HUES6 (cell line): Measurements from ENCODE around the gene PEX7.
"Not testable (repeated sequence)": the region's sequence is repeated elsewhere in the genome, so short reads cannot be mapped to it uniquely, and the experiment has no call there.

Source experiments
- H3K27ac ChIP-seq: 2 replicates; pipeline ENCODE4 v1.7.0; 2013; ENCODE audit warnings: low read depth, mild to moderate bottlenecking, low read length, inconsistent platforms
- H3K27me3 ChIP-seq: 2 replicates; pipeline ENCODE4 v1.6.1; 2013; ENCODE audit warnings: low read length; ENCODE audit not compliant: control insufficient read depth, insufficient read depth
- H3K36me3 ChIP-seq: 2 replicates; pipeline ENCODE4 v1.6.1; 2013; ENCODE audit warnings: low read length; ENCODE audit not compliant: control insufficient read depth, insufficient read depth
- H3K4me1 ChIP-seq: 2 replicates; pipeline ENCODE4 v1.6.1; 2013; ENCODE audit warnings: low read length; ENCODE audit not compliant: control insufficient read depth, insufficient read depth
- H3K4me3 ChIP-seq: 2 replicates; pipeline ENCODE4 v1.5.1; 2013; ENCODE audit warnings: low read depth, low read length
- H3K9ac ChIP-seq: one replicate; pipeline ENCODE4 v1.6.1; 2013; ENCODE audit warnings: mild to moderate bottlenecking, low read length
- H3K9me3 ChIP-seq: 2 replicates; pipeline ENCODE4 v1.6.1; 2013; ENCODE audit warnings: low read depth, low read length; ENCODE audit not compliant: control insufficient read depth, insufficient read depth

Gene PEX7

DNA sequence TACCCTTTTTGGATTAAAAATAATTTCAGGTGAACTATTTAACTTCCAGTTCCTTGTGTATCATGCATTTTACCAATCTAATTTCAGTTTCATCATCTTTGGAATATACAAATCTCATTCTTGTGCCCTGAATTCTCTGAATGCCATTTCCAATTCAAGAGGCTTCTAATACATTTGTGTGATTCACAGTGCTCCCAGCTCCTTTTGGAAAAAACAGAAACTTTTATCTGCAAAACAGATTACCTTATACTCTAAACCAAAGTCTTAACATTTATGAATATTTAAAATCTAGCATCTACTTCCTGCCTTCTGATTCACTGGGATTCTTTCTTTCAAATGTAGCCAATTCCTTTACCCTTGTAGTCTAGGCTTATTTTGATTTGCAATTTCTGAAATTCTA lies 11.1 kb upstream of the PEX7 start:
- no peak overlapping the region for H3K4me3 ChIP-seq
- no peaks in the 10 kb centered on the region for H3K36me3 ChIP-seq
- H3K4me1 ChIP-seq: no peaks in the 10 kb centered on the region
- no peaks in the 10 kb centered on the region for H3K9me3 ChIP-seq
- H3K9ac ChIP-seq: no peak overlapping the region
- H3K27ac ChIP-seq: no peak overlapping the region
- H3K27me3 ChIP-seq: no peaks in the 10 kb centered on the region

DNA sequence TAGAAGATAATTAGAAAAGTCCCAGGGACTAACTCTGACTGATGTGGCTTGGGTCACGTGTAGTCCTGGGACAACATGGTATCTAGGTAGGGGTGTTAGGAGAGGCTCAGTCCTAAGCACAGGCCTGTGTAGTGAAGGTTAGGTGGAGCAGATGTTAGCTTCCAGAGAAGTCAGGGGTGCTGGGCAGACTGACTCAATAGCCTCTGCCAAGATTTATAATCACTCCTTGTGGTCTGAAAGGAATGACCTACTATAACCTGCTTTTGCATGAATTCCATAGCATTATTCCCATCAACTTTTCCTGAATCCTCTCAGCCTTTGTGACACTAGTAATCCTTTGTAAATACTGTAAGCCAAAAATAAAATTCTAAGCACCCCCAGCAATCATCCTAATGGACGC lies 10.2 kb upstream of the PEX7 start:
- H3K4me1 ChIP-seq: no peaks in the 10 kb centered on the region
- no peak overlapping the region for H3K9ac ChIP-seq
- H3K27ac ChIP-seq: no peak overlapping the region
- H3K4me3 ChIP-seq: no peak overlapping the region
- no peaks in the 10 kb centered on the region for H3K27me3 ChIP-seq
- no peaks in the 10 kb centered on the region for H3K36me3 ChIP-seq
- no peaks in the 10 kb centered on the region for H3K9me3 ChIP-seq

DNA sequence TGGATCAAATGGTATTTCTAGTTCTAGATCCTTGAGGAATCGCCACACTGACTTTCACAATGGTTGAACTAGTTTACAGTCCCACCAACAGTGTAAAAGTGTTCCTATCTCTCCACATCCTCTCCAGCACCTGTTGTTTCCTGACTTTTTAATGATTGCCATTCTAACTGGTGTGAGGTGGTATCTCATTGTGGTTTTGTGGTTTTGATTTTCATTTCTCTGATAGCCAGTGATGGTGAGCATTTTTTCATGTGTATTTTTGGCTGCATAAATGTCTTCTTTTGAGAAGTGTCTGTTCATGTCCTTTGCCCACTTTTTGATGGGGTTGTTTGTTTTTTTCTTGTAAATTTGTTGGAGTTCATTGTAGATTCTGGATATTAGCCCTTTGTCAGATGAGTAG lies 6.8 kb upstream of the PEX7 start:
- H3K9ac ChIP-seq, H3K4me1 ChIP-seq, H3K27me3 ChIP-seq, H3K36me3 ChIP-seq, H3K9me3 ChIP-seq, H3K27ac ChIP-seq, H3K4me3 ChIP-seq: not testable (repeated sequence)

DNA sequence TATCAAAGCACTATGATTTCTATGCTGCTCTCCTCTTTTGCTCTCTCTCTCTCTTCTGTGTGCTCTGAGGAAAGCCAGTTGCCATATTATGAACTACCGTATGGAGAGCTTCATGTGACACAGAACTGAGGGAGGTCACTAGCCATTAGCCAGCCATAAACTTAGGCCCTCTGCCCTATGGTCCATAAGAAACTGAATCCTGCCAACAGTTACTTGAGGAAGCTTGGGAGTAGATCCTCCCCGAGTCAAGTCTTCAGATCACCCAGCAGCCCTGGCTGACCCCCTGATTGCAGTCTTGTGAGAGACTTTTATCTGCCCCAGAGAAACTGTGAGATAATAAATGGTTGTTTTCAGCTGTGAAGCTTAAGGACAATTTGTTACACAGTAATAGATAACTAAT lies 5.7 kb upstream of the PEX7 start:
- H3K27ac ChIP-seq: no peak overlapping the region
- H3K9me3 ChIP-seq: no peaks in the 10 kb centered on the region
- no peaks in the 10 kb centered on the region for H3K4me1 ChIP-seq
- no peak overlapping the region for H3K9ac ChIP-seq
- no peaks in the 10 kb centered on the region for H3K36me3 ChIP-seq
- no peaks in the 10 kb centered on the region; the same call in 1 of the 2 replicates for H3K27me3 ChIP-seq
- H3K4me3 ChIP-seq: no peak overlapping the region

DNA sequence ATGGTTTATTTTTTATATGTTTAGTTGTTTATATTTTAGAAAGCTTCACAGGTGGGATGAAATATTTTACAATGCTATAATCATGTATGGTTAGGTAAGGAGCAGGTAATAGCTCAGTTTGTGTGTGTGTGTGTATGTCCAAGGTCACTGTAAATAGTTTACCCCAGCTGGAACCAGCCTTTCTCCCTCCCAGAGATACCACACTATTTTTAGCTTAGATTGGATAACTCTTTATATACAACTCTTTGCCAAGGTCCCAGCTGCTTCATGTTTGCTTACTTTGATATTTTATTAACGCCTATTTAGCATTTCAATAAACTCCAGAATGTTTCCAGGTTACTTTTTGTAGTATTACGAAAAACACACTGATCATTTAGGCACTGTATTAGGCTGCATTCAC lies 1.8 kb upstream of the PEX7 start:
- H3K36me3 ChIP-seq: no peaks in the 10 kb centered on the region
- H3K27ac ChIP-seq: no peak overlapping the region
- H3K9ac ChIP-seq: no peak overlapping the region

DNA sequence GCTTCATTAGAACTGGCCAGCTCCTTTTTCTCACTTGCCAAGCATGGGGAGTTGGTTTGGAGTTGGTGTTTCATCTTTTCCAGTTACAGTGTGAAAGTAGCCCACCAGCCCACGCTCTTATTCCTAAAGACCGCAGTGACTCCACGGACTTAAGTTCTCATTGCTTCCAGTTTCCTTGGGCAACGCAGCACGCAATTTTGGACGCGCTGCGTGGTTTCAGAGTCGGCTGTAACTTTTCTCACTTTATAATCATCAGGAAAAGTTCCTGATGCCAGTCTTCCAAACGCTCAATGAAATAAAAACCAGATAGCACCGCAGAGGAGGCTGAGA lies 381 bp upstream of the PEX7 start:
- Histone ChIP-seq H3K27me3 (no peaks in the 10 kb centered on the region; the same call in 1 of the 2 replicates), H3K36me3 (peaks cover 10% of the 10 kb centered on the region), H3K9ac (peak overlapping the region; percentile 74), H3K9me3 (no peaks in the 10 kb centered on the region), H3K27ac (peak overlapping the region; percentile 66; the same call in 1 of the 2 replicates), H3K4me1 (peaks cover 3% of the 10 kb centered on the region; the same call in 1 of the 2 replicates), H3K4me3 (peak overlapping the region; percentile 67)

More for the DNA sequence above, 1.8 kb upstream of the PEX7 start:
- H3K4me1 ChIP-seq: peaks cover 3% of the 10 kb centered on the region; the same call in 1 of the 2 replicates
- no peak overlapping the region for H3K4me3 ChIP-seq
- H3K27me3 ChIP-seq: no peaks in the 10 kb centered on the region; the same call in 1 of the 2 replicates
- H3K9me3 ChIP-seq: no peaks in the 10 kb centered on the region

DNA sequence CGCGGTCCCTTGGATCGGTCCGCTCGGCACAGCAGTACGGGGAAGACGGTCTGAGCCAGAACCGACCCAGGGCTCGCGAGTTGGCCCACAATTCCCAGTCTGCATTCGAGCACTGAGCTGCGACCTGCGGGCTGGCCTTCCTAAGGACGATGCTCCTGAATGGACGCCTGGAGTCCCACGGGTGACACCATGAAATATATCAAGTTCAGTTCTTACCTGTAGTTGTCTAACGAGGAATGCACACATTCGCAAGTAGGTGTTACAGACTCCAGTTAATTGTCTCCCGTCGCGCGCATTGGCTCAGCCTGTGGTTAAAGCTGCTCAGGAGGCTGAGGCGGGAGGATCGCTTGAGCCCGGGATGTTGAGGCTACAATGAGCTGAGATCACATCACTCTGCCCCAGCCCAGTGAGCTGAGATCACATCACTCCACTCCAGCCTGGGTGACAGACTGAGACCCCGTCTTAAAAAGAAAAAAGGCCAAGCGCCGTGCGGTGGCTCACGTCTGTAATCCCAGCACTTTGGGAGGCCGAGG lies 802 bp downstream of the PEX7 start:
- H3K9ac ChIP-seq: peak overlapping the region; percentile 74
- H3K27me3 ChIP-seq: no peaks in the 10 kb centered on the region
- no peaks in the 10 kb centered on the region for H3K9me3 ChIP-seq
- peaks cover 18% of the 10 kb centered on the region for H3K36me3 ChIP-seq
- H3K27ac ChIP-seq: 0 out of 2 replicates have a peak overlapping the region, but pooled peaks have one; percentile 20
- peak overlapping the region; percentile 67 for H3K4me3 ChIP-seq
- peaks cover 3% of the 10 kb centered on the region; the same call in 1 of the 2 replicates for H3K4me1 ChIP-seq

DNA sequence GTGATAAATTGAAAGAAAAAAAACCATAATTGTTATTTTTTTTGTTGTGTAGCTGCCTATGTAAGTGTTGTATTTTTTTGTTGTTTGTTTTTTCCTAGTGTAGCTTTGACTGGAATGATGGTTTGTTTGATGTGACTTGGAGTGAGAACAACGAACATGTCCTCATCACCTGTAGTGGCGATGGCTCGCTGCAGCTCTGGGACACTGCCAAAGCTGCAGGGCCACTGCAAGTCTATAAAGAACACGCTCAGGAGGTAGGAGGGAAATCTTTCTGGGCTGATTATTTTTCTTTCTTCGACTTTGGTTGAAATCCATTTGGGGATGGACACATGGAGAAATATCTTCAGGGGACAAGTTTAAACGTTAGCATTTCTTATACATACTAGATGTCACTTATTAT lies 3.8 kb downstream of the PEX7 start:
- H3K36me3 ChIP-seq: peaks cover 48% of the 10 kb centered on the region
- no peak overlapping the region for H3K27ac ChIP-seq
- H3K4me3 ChIP-seq: no peak overlapping the region
- H3K9ac ChIP-seq: no peak overlapping the region
- H3K4me1 ChIP-seq: peaks cover 3% of the 10 kb centered on the region; the same call in 1 of the 2 replicates
- H3K9me3 ChIP-seq: peaks cover 7% of the 10 kb centered on the region; the same call in 1 of the 2 replicates
- H3K27me3 ChIP-seq: no peaks in the 10 kb centered on the region

DNA sequence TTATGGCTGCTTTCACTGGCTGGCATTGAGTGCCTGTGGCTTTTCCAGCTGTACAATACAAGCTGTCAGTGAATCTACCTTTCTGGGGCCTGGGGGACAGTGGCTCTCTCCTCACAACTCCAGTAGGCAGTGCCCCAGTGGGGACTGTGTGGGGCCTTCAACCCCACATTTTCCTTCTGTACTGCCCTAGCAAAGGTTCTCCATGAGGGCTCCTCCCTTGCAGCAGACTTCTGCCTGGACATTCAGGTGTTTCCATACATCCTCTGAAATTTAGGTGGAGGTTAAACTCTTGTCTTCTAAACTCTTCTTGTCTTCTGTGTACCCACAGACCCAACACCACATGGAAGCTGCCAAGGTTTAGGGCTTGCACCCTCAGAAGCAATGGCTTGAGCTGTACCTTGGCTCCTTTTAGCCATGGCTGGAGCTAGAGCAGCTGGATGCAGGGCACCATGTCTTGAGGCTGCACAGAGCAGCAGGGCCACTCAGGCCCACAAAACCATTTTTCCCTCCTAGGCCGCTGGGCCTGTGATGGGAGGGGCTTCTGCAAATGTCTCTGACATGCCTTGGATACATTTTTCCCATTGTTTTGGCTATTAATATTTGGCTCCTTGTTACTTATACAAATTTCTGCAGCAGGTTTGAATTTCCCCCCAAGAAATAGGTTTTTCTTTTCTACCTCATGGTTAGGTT lies 9.6 kb downstream of the PEX7 start:
- H3K4me1 ChIP-seq: no peaks in the 10 kb centered on the region
- H3K36me3 ChIP-seq: peaks cover 64% of the 10 kb centered on the region
- no peak overlapping the region for H3K9ac ChIP-seq
- H3K9me3 ChIP-seq: peaks cover 23% of the 10 kb centered on the region
- no peak overlapping the region for H3K4me3 ChIP-seq
- no peak overlapping the region for H3K27ac ChIP-seq
- H3K27me3 ChIP-seq: no peaks in the 10 kb centered on the region

DNA sequence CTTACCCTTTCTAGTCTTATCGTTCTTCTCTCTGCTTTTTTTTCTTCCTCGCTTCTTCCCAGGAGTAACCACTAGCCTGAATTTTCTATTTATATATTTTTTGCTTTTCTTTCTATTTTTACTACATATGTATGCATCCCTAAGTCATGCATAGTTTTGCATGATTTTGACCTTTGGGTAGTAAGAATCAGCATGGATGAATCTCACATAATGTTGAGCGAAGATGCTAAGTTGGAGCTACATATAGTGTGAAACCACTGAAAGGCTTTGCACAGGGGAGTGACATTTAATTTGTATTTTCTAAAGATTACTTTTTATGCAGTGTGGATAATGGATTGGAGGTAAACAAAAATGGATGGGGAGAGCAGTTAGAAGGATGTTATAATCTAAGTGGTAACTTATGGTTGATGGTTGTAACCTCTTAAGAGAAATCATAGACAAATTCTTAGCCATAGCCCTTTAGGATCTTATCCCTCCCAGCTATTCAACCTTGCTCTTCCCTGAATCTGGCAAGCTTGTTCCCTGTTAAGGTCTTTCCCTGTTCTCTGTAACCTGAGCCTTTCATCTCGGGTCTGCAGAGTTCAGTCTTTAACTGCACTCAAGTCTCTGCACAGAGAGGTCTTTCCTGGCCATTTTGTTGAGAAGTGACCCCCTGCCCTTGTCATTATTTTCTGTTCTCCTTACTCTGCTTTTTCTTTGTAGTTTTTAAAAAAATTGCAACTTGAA lies 18.0 kb downstream of the PEX7 start:
- no peaks in the 10 kb centered on the region for H3K9me3 ChIP-seq
- H3K9ac ChIP-seq: no peak overlapping the region
- H3K4me3 ChIP-seq: no peak overlapping the region
- no peak overlapping the region for H3K27ac ChIP-seq
- H3K4me1 ChIP-seq: peaks cover 4% of the 10 kb centered on the region; the same call in 1 of the 2 replicates
- H3K27me3 ChIP-seq: no peaks in the 10 kb centered on the region
- H3K36me3 ChIP-seq: 0 out of 2 replicates have a peak, but pooled peaks cover 4% of the 10 kb centered on the region

DNA sequence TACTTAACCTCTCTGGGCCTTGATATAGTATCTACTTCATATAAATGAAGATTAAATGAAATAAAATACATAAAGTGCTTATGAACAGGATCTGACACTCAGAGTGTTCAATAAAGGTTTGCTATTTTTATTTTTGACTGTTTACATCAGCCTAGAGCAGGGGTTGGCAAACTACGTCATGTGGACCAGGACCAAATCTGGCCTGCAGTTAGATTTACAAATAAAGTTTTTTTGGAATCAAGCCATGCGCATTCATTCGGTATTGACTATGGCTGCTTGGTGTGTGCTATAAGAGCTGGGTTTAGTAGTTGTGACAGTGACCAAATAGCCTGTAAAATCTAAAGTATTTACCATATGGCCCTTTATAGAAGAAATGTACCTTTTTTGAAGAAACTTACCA lies 20.8 kb downstream of the PEX7 start:
- no peak overlapping the region for H3K27ac ChIP-seq
- no peaks in the 10 kb centered on the region for H3K9me3 ChIP-seq
- H3K9ac ChIP-seq: no peak overlapping the region
- peaks cover 4% of the 10 kb centered on the region; the same call in 1 of the 2 replicates for H3K4me1 ChIP-seq
- H3K4me3 ChIP-seq: no peak overlapping the region
- no peaks in the 10 kb centered on the region for H3K36me3 ChIP-seq
- no peaks in the 10 kb centered on the region for H3K27me3 ChIP-seq
